ENCODE results near the gene NDUFA13.

NDUFA13 gene

DNA sequence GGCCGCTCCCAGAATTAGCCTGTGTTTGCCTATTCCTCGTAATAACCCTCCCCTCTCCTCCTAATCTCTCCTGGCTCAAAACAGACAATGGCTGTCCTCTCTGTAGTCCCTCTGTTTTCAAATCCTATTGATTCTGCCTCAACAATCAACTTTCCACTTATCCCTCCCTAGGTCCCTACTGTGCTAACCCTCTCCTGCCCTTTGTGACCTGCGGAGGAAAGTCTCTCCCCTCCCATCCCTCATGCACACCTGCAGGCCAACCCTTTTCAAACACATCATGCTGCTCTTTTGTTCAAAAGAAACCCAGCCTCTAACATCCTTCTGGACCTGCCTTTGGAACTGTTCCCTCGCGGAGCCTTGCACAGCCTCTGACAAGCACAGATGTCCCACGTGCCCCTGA lies 59.4 kb downstream of the NDUFA13 start:
- H3K9me3 ChIP-seq (ENCODE audit: insufficient read depth, low read length): no peaks in the 10 kb centered on the region
- H3K4me2 ChIP-seq (ENCODE audit: low read depth, low read length, poor library complexity, severe bottlenecking): no peak overlapping the region
- no peak overlapping the region for H2AFZ ChIP-seq (ENCODE audit: low read depth, low read length, severe bottlenecking)

More for the DNA sequence above, 59.4 kb downstream of the NDUFA13 start:
- TF ChIP-seq, protein P1, sequence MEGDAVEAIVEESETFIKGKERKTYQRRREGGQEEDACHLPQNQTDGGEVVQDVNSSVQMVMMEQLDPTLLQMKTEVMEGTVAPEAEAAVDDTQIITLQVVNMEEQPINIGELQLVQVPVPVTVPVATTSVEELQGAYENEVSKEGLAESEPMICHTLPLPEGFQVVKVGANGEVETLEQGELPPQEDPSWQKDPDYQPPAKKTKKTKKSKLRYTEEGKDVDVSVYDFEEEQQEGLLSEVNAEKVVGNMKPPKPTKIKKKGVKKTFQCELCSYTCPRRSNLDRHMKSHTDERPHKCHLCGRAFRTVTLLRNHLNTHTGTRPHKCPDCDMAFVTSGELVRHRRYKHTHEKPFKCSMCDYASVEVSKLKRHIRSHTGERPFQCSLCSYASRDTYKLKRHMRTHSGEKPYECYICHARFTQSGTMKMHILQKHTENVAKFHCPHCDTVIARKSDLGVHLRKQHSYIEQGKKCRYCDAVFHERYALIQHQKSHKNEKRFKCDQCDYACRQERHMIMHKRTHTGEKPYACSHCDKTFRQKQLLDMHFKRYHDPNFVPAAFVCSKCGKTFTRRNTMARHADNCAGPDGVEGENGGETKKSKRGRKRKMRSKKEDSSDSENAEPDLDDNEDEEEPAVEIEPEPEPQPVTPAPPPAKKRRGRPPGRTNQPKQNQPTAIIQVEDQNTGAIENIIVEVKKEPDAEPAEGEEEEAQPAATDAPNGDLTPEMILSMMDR (IDR thresholded peaks at IDR 0.05; ENCODE audit: insufficient read depth, low read length, poor library complexity, severe bottlenecking): no peak
- no peak for TF ChIP-seq EZH2phosphoT487 (conservative IDR thresholded peaks at IDR 0.05; ENCODE audit: low read length)
- no peak overlapping the region for H3K9ac ChIP-seq (ENCODE audit: low read length)
- no peaks in the 10 kb centered on the region for H3K27me3 ChIP-seq (ENCODE audit: low read length)
- no peaks in the 10 kb centered on the region for H3K79me2 ChIP-seq (ENCODE audit: insufficient read depth, low read length)
- no peaks in the 10 kb centered on the region for H3K9me2 ChIP-seq (replicated peaks; ENCODE audit: insufficient read depth, low read length)
- H4K20me1 ChIP-seq (ENCODE audit: low read depth, low read length): no peaks in the 10 kb centered on the region
- no peak overlapping the region for H3K4me3 ChIP-seq (ENCODE audit: insufficient read depth, low read length, poor library complexity, severe bottlenecking)
- H3K36me3 ChIP-seq (ENCODE audit: low read length): no peaks in the 10 kb centered on the region
- no peaks in the 10 kb centered on the region for H3F3A ChIP-seq (ENCODE audit: insufficient read depth)
- no peak overlapping the region for H3K27ac ChIP-seq (ENCODE audit: low read depth, low read length)
